HCT116 (cell line): ENCODE data around the gene TTC17.
"Not testable (repeated sequence)": the region's sequence is repeated elsewhere in the genome, so short reads cannot be mapped to it uniquely, and the experiment has no call there.

ENCODE experiments used
- CEBPB ChIP-seq: IDR thresholded peaks from 2 replicates; pipeline ENCODE4 v1.6.1; 2012; ENCODE audit warnings: low read depth
- CTCF ChIP-seq, 3 experiments: fragments of 200-600 bp in 1 of 3; sonication (generic) in 1 of 3; IDR thresholded peaks in 2 of 3; conservative IDR thresholded peaks in 1 of 3; 2 replicates each; pipeline ENCODE4 v1.5.1; 2012 to 2017; ENCODE audit warnings: low read depth in 2 of 3, low read length in 2 of 3, antibody characterized with exemption in 1 of 3, borderline replicate concordance in 1 of 3, control low read depth in 1 of 3, mild to moderate bottlenecking in 1 of 3, mixed read lengths in 1 of 3, mixed run types in 1 of 3, moderate library complexity in 1 of 3; ENCODE audit not compliant: insufficient read depth in 1 of 3
- EZH2 ChIP-seq: fragments of 200-600 bp; sonication (generic); IDR thresholded peaks from 2 replicates; pipeline ENCODE4 v1.6.1; 2017; ENCODE audit warnings: antibody characterized with exemption, mixed run types
- EZH2phosphoT487 ChIP-seq: fragments of 200-600 bp; IDR thresholded peaks from 2 replicates; pipeline ENCODE4 v1.6.1; 2018; ENCODE audit warnings: antibody characterized with exemption, borderline replicate concordance
- POLR2A ChIP-seq: IDR thresholded peaks from 2 replicates; pipeline ENCODE4 v1.7.0; 2011; ENCODE audit warnings: borderline replicate concordance; ENCODE audit not compliant: insufficient read depth, insufficient read length; ENCODE audit errors: extremely low read depth
- REST ChIP-seq: IDR thresholded peaks from 2 replicates; pipeline ENCODE4 v1.6.1; 2012; ENCODE audit warnings: low read depth
- TCF7L2 ChIP-seq: IDR thresholded peaks from 2 replicates; pipeline ENCODE4 v1.7.0; 2011; ENCODE audit warnings: borderline replicate concordance, inconsistent platforms; ENCODE audit not compliant: insufficient read depth, insufficient read length; ENCODE audit errors: extremely low read depth

- not testable (repeated sequence) for TF ChIP-seq TCF7L2; EZH2phosphoT487; CTCF (IDR thresholded peaks at IDR 0.05 in 2 of 3, conservative IDR thresholded peaks at IDR 0.05 in 1 of 3; ENCODE audit: borderline replicate concordance in 1 of 3, insufficient read depth in 1 of 3, low read depth in 2 of 3, low read length in 2 of 3); EZH2; POLR2A; CEBPB; REST
These were observed 72.2 kb downstream of the TTC17 start for GRCh38 chr11:43430916-43431315.
